Progenitor cell of endocrine pancreas (in vitro differentiated cells): ENCODE results near the gene TEX2. TPM values are rescaled to one million over a fixed set of nuclear protein-coding genes. Genes with fewer than 3 reads are reported as not detected.

Source experiments
- DNase-seq: peaks from one replicate; pipeline ENCODE4 v3.0.0; 2021; ENCODE audit warnings: low spot score; ENCODE audit not compliant: unreplicated experiment
- H3K27ac Mint-ChIP-seq: 2 replicates; pipeline ENCODE4 v1.8.0; 2021; ENCODE audit warnings: mild to moderate bottlenecking, moderate library complexity, mixed read lengths
- H3K27me3 Mint-ChIP-seq: 2 replicates; pipeline ENCODE4 v1.8.0; 2021; ENCODE audit warnings: mixed read lengths
- H3K36me3 Mint-ChIP-seq: 2 replicates; pipeline ENCODE4 v1.8.0; 2022; ENCODE audit warnings: mixed read lengths; ENCODE audit not compliant: insufficient read depth
- H3K4me1 Mint-ChIP-seq: 2 replicates; pipeline ENCODE4 v1.8.0; 2021; ENCODE audit warnings: low read depth, mixed read lengths
- H3K4me3 Mint-ChIP-seq: 2 replicates; pipeline ENCODE4 v1.8.0; 2021; ENCODE audit warnings: low read depth, mild to moderate bottlenecking, moderate library complexity, mixed read lengths
- H3K9me3 Mint-ChIP-seq: 2 replicates; pipeline ENCODE4 v1.8.0; 2021; ENCODE audit warnings: low read depth, mixed read lengths
- total RNA-seq: library from RNA; stranded (reverse); gene quantifications from 2 replicates; pipeline ENCODE4 v1.2.1, GENCODE V29; 2021
- TF ChIP-seq, protein P1 (sequence below): fragments of 200-600 bp; sonication (generic); IDR thresholded peaks from one replicate; pipeline ENCODE4 v1.5.0; 2021; ENCODE audit warnings: antibody characterized with exemption, mild to moderate bottlenecking; ENCODE audit not compliant: unreplicated experiment

The TEX2 gene
- total RNA-seq, 1 donor from 2014 or later = 30.2 TPM

DNA sequence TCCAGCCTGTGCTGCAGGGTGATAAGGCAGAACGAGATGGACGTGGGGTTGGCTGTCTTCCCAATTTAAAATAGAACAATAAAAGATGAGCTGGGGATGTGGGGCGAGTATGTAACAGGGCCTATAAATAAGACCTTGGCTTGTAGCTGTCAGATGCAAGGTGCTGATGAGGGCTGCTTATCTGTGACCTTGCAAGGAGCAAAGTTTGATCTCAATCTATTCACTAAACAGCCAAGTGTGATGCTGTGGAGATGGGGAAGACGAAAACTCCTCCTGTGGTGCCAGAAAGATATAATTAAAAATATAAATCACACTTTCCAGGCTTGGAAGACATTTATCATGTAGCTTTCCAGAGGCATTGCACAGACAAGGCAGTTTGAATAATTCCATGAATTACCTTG, 26.7 kb upstream of the TEX2 start:
- H3K27me3 Mint-ChIP-seq = no peaks in the 10 kb centered on the region

DNA sequence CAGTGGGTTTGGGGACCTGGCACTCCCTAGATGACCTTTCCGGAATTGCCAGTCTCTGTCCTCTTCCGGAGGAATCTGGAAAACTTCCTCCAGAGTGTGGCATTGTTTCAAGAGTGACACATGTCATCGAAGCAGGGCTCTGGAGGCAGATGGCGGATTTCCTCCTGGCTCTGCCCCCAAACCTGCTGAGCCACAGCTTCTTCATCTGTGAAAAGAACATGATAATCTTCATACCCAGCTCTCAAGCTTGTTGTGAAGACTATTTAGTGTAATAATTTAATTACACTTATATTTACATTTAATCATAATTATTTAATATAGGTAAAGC, 19.7 kb upstream of the TEX2 start:
- Mint-ChIP-seq H3K4me3 (no peak overlapping the region), H3K27me3 (no peaks in the 10 kb centered on the region), H3K4me1 (no peaks in the 10 kb centered on the region), H3K36me3 (no peaks in the 10 kb centered on the region), H3K27ac (no peak overlapping the region), H3K9me3 (no peaks in the 10 kb centered on the region)
- no peak for DNase-seq
- TF ChIP-seq, protein P1, sequence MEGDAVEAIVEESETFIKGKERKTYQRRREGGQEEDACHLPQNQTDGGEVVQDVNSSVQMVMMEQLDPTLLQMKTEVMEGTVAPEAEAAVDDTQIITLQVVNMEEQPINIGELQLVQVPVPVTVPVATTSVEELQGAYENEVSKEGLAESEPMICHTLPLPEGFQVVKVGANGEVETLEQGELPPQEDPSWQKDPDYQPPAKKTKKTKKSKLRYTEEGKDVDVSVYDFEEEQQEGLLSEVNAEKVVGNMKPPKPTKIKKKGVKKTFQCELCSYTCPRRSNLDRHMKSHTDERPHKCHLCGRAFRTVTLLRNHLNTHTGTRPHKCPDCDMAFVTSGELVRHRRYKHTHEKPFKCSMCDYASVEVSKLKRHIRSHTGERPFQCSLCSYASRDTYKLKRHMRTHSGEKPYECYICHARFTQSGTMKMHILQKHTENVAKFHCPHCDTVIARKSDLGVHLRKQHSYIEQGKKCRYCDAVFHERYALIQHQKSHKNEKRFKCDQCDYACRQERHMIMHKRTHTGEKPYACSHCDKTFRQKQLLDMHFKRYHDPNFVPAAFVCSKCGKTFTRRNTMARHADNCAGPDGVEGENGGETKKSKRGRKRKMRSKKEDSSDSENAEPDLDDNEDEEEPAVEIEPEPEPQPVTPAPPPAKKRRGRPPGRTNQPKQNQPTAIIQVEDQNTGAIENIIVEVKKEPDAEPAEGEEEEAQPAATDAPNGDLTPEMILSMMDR = no peak

More for the DNA sequence above, 26.7 kb upstream of the TEX2 start:
- no peak for DNase-seq
- Mint-ChIP-seq H3K9me3 (peaks cover 8% of the 10 kb centered on the region), H3K36me3 (no peaks in the 10 kb centered on the region), H3K4me1 (no peaks in the 10 kb centered on the region), H3K27ac (no peak overlapping the region), H3K4me3 (no peak overlapping the region)
- TF ChIP-seq, protein P1 = no peak

DNA sequence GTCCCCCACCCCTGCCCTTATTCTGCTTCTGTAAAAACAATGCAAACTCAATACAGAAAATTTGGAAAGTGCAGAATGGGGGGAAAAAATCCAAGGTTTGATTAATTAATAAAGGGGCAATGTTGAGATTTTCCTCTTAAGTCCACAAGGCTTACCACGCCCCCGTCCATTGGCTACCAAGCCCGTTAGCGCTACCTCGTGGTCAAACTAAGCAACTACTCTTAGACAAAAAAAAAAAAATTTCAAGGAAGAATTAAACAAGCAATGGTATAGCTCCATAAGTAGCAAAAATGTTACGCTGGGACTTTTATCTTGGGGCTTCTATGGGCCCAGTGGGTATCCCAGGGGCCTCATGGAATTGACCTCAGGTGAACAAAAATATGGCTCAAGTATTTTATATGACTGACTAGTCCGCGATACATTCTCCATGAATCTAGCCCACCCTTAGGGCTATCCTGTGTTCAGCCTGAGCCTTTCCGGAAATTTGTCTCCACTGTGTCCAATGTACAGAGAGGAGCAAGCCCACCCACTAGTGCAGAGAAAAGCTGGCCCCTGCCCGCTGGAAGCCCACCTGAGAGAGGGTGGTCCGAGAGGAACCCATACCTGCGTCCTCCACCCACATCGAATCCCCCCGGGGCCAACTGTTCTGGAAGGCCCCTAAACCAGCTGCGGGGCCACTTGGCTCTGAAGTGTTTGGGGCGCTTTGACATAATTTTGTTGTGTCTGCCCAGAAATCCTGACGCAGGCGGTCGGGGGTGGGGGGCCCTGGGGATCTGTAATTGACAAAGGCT, 19.1 kb upstream of the TEX2 start:
- Mint-ChIP-seq H3K4me1 (no peaks in the 10 kb centered on the region), H3K9me3 (no peaks in the 10 kb centered on the region), H3K27me3 (no peaks in the 10 kb centered on the region), H3K36me3 (no peaks in the 10 kb centered on the region), H3K27ac (no peak overlapping the region), H3K4me3 (no peak overlapping the region)
- DNase-seq = peak; percentile 22
- TF ChIP-seq, protein P1 = peak; percentile 80

DNA sequence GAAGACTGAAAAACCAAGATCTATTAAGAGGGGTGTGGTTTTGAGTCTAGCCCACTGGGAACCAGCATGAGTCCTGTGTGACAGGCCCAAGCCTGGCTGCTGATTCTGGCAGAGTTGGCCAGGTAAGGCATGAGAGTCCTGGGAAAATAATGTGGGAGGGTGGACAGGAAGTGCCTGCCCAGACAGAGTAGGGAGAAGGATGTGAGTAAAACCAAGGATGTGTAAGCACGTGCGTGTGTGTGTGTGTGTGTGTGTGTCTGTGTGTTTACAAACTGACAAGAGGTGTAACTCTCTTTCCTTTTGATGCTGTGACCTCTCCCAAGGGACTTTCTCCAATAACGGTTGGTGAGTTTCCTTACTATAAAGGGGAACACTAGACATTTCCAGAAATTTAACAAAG, 15.6 kb upstream of the TEX2 start:
- no peak overlapping the region for H3K27ac Mint-ChIP-seq
- no peaks in the 10 kb centered on the region for H3K4me1 Mint-ChIP-seq
- DNase-seq = no peak
- H3K27me3 Mint-ChIP-seq = no peaks in the 10 kb centered on the region
- H3K36me3 Mint-ChIP-seq = no peaks in the 10 kb centered on the region
- TF ChIP-seq, protein P1 = no peak
- no peak overlapping the region for H3K4me3 Mint-ChIP-seq
- no peaks in the 10 kb centered on the region for H3K9me3 Mint-ChIP-seq

DNA sequence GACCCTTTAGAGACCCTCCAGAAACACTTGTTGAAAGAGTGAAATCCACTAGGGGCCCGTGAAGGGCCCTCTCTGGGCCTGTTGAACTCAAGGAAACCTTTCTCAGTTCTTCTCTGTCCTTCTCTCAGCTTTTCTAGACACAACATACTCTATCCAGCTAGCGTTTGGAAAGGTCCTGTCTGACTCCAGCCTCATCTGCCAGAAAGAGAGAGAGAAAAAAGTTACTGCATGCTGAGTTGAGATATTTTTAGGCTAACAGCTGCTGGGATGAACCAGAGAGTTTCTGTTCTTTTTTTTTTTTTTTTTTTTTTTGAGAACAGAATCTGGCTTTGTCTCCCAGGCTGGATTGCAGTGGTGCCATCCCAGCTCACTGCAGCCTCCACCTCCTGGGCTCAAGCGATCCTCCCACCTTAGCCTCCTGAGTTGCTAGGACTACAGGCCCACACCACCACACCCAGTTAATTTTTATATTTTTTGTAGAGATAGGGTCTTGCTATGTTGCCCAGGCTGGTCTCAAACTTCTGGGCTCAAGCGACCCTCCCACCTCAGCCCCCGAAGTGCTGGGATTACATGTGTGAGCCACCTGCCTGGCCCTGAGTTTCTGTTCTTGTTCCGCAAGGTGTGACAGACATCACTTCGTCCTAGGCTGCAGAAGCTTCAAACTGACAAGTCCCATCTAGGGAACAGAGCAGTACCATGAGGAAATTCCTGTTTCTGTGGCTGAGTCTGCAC, 14.9 kb upstream of the TEX2 start:
- no peaks in the 10 kb centered on the region for H3K4me1 Mint-ChIP-seq
- no peak for DNase-seq
- no peak overlapping the region for H3K27ac Mint-ChIP-seq
- no peak overlapping the region for H3K4me3 Mint-ChIP-seq
- H3K27me3 Mint-ChIP-seq = no peaks in the 10 kb centered on the region
- TF ChIP-seq, protein P1 = no peak
- H3K9me3 Mint-ChIP-seq = no peaks in the 10 kb centered on the region
- no peaks in the 10 kb centered on the region for H3K36me3 Mint-ChIP-seq
